Measurements from ENCODE around the gene ZNF326. TPM values are rescaled to one million over a fixed set of nuclear protein-coding genes. Genes with fewer than 3 reads are reported as not detected.
A peak's percentile ranks its signal among the peaks of the same experiment; 100 is the strongest.

The ZNF326 gene
- total and polyA plus RNA-seq, 2 of the 4 experiments (the other 2 are of a cell fraction): 4.5 to 17.0 TPM

DNA sequence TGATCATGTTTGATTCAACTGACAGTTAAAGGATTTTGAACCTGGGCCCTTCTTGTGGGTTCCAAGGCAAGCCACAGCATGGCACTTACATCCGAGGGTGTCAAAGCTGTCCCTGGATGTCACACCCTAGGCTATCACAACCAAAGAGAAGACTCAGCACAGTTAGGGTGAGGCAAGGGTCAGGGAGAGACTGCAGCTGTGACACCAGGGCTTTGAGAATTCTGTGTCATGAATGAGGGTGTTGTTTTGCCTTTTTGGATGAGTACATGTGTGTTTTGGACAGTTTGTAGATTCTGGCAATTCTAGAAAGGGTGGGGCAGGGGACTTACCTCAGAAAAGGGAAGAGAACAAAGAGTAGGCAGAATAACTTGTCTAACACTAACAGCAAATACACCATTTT, 37.8 kb upstream of the ZNF326 start:
- whole genome bisulfite sequencing, 2 experiments (ENCODE audit: extremely low coverage in 2 of 2, insufficient read length in 1 of 2): no CpG with 5 or more reads among the region's 1 CpG
- CTCF ChIA-PET: no interaction called here
- no peaks in the 10 kb centered on the region for H3K36me3 ChIP-seq (ENCODE audit: control insufficient read depth, insufficient read depth, low read length)

More for the DNA sequence above, 37.8 kb upstream of the ZNF326 start:
- Histone ChIP-seq H2BK120ac (ENCODE audit: low read depth, low read length) (peak overlapping the region; percentile 78), H3K18ac (ENCODE audit: low read depth, low read length) (peak overlapping the region; percentile 86), H3K14ac (replicated peaks; ENCODE audit: low read depth, low read length) (peak overlapping the region; percentile 90), H3K4ac (ENCODE audit: low read depth, low read length) (peak overlapping the region; percentile 63), H3K9me1 (ENCODE audit: insufficient read depth, low read length) (peaks cover 7% of the 10 kb centered on the region), H3K9me3 (ENCODE audit: control insufficient read depth, insufficient read depth, low read length) (no peaks in the 10 kb centered on the region), H4K91ac (ENCODE audit: insufficient read depth, low read depth, low read length) (peak overlapping the region; percentile 62; the same call in 1 of the 2 replicates), H4K20me1 (ENCODE audit: insufficient read depth, low read length) (0 out of 2 replicates have a peak, but pooled peaks cover 3% of the 10 kb centered on the region), H2AFZ (replicated peaks; ENCODE audit: low read length, poor library complexity) (peak overlapping the region; percentile 70), H3K4me1 (ENCODE audit: control insufficient read depth, insufficient read depth, low read length) (peaks cover 18% of the 10 kb centered on the region), H3K27me3 (ENCODE audit: control insufficient read depth, insufficient read depth, low read length) (no peaks in the 10 kb centered on the region), H2AK5ac (ENCODE audit: low read depth, low read length) (peak overlapping the region; percentile 43), H2AK9ac (replicated peaks; ENCODE audit: low read depth, low read length, poor library complexity) (peak overlapping the region; percentile 21), H2BK5ac (ENCODE audit: low read depth, low read length, poor library complexity, severe bottlenecking) (no peak overlapping the region), H2BK15ac (ENCODE audit: low read depth, low read length) (peak overlapping the region; percentile 72; the same call in 2 of the 3 replicates), H3K56ac (ENCODE audit: extremely low read depth, insufficient read depth, low read length) (no peak overlapping the region), H3K27ac (ENCODE audit: insufficient read depth, low read length) (no peak overlapping the region), H3K23ac (ENCODE audit: low read depth, low read length) (peak overlapping the region; percentile 76; the same call in 1 of the 2 replicates), H3K79me1 (ENCODE audit: low read depth in 1 of 2, low read length in 2 of 2) (0 out of 4 replicates have a peak, but pooled peaks cover 0 to 4% of the 10 kb centered on the region in 2 experiments), H3K4me2 (ENCODE audit: low read depth, low read length) (no peak overlapping the region), H3K9ac (ENCODE audit: low read depth, low read length) (no peak overlapping the region), H3K4me3 (ENCODE audit: insufficient read depth, low read depth, low read length) (no peak overlapping the region), H4K8ac (ENCODE audit: low read depth in 2 of 2, low read length in 2 of 2) (peak overlapping the region; percentile 35 to 53; a peak in 1 of 4 replicates), H2BK20ac (ENCODE audit: low read depth, low read length) (peak overlapping the region; percentile 78; the same call in 1 of the 2 replicates), H4K5ac (ENCODE audit: low read depth, low read length) (peak overlapping the region; percentile 20; the same call in 1 of the 2 replicates)
- TF ChIP-seq MAZ (IDR thresholded peaks at IDR 0.05; ENCODE audit: borderline replicate concordance, low read depth, low read length) (no peak), FOS (IDR thresholded peaks at IDR 0.05; ENCODE audit: low read depth, low read length) (no peak), CHD1 (IDR thresholded peaks at IDR 0.05; ENCODE audit: low read depth, low read length) (no peak), RFX5 (IDR thresholded peaks at IDR 0.05; ENCODE audit: low read depth, low read length) (no peak), NFE2L2 (IDR thresholded peaks at IDR 0.05; ENCODE audit: low read depth, low read length) (no peak)
- TF ChIP-seq, protein P1, sequence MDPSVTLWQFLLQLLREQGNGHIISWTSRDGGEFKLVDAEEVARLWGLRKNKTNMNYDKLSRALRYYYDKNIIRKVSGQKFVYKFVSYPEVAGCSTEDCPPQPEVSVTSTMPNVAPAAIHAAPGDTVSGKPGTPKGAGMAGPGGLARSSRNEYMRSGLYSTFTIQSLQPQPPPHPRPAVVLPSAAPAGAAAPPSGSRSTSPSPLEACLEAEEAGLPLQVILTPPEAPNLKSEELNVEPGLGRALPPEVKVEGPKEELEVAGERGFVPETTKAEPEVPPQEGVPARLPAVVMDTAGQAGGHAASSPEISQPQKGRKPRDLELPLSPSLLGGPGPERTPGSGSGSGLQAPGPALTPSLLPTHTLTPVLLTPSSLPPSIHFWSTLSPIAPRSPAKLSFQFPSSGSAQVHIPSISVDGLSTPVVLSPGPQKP (IDR thresholded peaks at IDR 0.05; ENCODE audit: borderline replicate concordance, low read depth, low read length): no peak
- TF ChIP-seq, protein P2, sequence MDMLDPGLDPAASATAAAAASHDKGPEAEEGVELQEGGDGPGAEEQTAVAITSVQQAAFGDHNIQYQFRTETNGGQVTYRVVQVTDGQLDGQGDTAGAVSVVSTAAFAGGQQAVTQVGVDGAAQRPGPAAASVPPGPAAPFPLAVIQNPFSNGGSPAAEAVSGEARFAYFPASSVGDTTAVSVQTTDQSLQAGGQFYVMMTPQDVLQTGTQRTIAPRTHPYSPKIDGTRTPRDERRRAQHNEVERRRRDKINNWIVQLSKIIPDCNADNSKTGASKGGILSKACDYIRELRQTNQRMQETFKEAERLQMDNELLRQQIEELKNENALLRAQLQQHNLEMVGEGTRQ (IDR thresholded peaks at IDR 0.05; ENCODE audit: low read depth, low read length): no peak
- POLR2A ChIA-PET (ENCODE audit: unreplicated experiment): no interaction called here
- no peak for ATAC-seq (ENCODE audit: low read depth)
- BruUV-seq (replicated peaks): no TSS peak
- dilution Hi-C loops (cut with HindIII; ENCODE audit: low sequenced_read_pairs, unreplicated experiment): no loop called here
- no peak for DNase-seq
- intact Hi-C loops (cut with micrococcal nuclease): no loop called here
- in situ Hi-C loops (cut with MboI; ENCODE audit: low sequenced_read_pairs): no loop called here
